NCI-H748 (cell line): ENCODE data around the gene EHHADH.

Source experiments
- DNase-seq: peaks from one replicate; lab custom pipeline; 2025; ENCODE audit not compliant: unreplicated experiment; lab: John Stamatoyannopoulos, UW

EHHADH gene

DNA sequence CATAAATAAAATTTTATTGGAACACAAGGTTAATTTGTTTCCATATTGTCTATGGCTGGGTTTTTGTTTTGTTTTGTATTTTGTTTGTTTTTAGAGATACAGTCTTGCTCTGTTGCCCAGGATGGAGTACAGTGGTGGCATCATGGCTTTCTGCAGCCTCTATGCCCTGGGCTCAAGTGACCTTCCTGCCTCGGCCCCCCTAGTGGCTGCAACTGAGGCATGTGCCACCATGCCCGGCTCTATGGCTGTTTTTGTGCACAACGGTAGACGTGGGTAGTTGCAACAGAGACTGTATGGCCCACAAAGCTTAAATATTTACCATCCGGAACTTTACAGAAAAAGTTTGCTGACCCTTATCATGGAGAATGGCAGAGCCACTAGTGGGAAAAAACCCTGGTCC lies 54.2 kb downstream of the EHHADH start:
- no peak for DNase-seq

- no peak for DNase-seq
Observed at GRCh38 chr3:185199206-185199605, 54.6 kb downstream of the EHHADH start.

- no peak for DNase-seq
Observed at GRCh38 chr3:185197068-185197467, 56.8 kb downstream of the EHHADH start.

GRCh38 chr3:185195652-185196051 lies 58.2 kb downstream of the EHHADH start:
- no peak for DNase-seq

- DNase-seq, result peak; percentile 78
Observed at GRCh38 chr3:185188816-185189215, 65.0 kb downstream of the EHHADH start.

GRCh38 chr3:185187391-185187790 lies 66.5 kb downstream of the EHHADH start:
- DNase-seq, result no peak

DNA sequence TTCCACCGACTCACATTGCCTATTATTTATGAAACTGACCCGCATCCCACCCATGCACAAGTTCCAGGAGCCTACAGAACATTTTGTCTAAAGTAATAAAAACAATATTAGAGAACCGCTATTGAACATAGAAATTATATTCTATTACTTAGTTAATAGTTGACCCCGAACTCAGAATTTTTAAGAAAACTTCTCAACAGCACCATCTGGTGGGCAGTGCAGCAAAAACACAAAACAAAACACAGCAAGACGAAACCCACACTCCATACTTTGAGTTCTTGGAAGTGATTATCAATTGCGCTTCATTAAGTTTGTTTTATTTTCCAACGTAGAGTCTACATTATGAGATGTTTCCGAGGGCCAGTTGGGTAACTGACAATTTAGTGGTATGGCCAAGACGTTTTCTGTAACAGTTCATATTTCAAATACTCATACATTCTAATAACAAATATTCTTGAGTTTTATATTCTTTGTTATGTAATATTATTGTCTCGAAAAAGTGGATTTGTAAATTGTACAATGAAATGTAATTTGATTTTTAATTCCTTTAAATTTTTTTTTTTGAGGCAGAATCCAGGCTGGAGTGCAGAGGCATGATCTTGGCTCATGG lies 77.0 kb downstream of the EHHADH start:
- peak; percentile 24 for DNase-seq

DNA sequence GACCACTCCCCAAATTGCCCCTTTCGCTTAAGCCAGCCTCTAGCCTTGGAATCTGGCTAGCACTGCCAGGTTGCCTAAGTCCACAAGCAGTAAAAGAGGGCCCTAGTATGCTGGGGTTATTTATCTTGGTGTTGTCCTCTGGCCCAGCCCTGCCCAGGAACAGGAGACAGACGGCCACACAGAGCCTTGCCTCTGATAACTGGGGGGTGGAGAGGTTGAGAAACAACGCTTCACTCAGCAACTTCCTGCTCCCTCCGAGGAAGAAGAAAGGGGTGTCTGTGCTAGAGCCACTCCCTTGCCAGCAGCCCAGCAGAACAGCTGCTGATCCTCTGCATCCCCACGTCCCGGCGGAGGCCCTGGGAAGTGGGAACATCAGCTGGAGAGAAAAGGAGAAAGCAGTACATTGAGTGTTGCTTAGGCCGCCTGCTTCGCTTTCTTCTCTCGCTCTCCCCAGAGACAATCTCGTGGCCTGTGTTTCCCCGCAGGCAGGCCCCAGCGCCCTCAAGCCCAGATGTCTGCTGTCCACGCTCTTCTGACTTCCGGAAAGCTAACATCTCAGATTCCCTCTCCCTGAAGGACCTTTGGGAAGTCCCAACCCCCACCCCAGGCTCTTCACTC lies 78.4 kb downstream of the EHHADH start:
- no peak for DNase-seq

DNA sequence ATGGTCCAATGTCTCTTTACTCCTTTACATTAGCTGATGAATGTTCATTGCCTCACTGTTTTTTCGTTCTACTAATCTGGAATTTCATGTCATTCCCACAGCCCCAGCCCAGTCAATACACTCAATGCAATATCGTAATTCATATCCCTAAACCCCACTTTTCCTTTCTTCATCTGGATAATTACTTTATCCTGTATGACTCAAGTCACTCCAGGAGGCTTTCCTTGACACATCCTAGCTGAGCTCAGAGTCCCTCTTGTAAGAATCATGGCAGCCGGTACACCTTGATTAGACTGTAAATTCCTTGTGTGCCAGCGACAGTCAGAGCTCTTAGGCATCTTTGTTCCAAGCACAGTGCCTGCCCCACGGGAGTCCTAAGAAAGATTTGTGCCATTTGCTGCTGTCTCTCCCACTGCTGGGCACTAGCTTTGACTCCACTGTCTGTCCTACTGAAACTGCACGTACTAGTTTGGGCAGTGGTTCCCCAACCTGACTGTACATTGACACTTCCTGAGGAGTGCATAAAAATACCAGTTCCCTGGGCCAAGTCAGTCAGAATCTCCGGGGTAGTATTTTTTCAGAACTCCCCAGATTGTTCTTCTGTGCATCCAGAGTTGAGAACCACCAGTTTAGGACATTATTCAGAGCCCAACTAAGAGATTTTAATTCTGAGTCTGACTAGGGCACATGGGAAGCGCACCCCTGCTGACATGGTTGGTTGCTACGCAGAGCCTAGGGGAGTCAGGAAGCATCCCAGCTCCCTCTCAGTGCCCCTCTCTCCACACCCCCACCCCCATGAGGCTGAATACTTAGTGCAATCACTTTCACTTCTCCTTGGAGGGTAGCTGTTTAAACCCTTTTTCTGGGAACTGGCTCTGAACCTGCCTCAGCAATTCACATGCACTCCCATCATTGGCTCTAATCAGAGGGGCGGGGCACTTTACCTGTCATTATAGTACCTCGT lies 81.5 kb downstream of the EHHADH start:
- no peak for DNase-seq

DNA sequence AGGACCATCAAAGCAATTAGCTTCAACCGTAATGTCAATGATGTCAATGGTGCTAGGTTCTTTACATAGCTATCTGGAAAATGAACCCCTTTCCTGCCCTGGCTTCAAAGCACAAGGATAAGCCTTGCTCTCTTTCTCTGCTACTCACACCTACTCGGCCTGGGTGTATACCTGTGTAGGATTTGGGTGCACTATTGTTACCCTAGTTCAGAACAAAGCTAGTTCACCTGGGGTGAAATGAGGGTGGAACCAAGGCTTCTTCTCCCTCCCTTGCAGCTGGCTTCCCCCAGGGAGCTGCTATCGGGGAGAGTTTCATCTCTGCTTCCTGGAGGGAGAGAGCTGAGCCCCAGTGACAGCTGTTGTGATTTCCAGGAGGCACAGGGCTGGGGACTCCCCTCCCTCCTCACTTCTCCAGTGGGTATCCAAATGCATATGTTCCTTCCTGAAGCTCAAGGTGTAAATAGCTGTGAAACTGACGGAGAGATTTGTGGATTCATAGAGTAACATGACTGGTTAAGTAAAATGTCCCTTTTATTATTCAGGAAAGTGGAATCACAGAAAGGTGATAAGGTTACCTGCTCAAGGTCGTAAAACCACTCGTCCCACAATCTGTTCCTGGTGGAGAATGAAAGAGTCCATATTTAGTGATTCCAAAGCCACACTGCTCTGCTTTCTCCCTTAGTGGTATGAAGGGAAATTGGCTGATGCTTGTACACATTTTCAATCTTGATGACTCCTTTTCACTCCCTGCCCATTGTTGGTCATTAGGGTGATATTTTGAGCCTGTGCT lies 89.2 kb downstream of the EHHADH start:
- DNase-seq, result no peak

DNA sequence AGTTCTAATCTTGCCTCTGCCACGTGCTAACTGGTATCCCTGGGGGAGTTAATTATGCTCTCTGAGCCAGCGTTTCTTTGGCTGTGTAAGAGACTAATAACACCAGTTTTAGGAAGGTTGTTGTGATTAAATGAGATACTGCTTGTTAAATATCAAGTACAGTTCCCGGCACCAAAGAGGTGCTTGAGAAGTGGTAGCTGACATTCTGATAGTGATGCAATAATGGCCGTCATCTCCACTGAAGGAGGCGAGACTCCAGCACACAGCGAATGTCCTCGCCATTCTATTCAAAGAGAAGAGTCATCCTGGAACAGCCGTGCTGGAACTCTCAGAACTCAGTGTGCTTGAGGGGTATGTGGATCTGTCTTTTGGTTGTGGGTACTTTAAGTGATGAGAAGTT lies 91.2 kb downstream of the EHHADH start:
- no peak for DNase-seq

DNA sequence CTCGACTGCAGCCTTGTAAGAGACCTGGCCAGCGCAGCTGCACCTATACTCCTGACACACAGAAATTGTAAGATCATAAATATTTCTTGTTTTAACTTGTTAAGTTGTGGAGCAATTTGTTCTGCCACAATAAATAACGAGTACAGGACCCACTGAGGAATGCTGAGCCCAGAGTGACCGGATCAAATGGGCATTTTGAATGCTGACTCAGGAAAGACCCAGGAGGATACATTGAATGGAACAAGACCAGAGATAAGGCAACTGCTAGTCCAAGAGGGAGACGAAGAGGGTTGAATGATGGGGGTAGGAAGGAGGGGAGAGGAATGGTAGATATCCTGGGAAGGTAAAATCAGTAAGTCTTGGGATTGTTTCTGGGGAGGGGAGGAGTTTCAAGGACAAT lies 92.1 kb downstream of the EHHADH start:
- DNase-seq, result no peak

- no peak for DNase-seq
Observed at GRCh38 chr3:185157347-185157746, 96.5 kb downstream of the EHHADH start.

GRCh38 chr3:185155678-185156077 lies 98.2 kb downstream of the EHHADH start:
- no peak for DNase-seq

DNA sequence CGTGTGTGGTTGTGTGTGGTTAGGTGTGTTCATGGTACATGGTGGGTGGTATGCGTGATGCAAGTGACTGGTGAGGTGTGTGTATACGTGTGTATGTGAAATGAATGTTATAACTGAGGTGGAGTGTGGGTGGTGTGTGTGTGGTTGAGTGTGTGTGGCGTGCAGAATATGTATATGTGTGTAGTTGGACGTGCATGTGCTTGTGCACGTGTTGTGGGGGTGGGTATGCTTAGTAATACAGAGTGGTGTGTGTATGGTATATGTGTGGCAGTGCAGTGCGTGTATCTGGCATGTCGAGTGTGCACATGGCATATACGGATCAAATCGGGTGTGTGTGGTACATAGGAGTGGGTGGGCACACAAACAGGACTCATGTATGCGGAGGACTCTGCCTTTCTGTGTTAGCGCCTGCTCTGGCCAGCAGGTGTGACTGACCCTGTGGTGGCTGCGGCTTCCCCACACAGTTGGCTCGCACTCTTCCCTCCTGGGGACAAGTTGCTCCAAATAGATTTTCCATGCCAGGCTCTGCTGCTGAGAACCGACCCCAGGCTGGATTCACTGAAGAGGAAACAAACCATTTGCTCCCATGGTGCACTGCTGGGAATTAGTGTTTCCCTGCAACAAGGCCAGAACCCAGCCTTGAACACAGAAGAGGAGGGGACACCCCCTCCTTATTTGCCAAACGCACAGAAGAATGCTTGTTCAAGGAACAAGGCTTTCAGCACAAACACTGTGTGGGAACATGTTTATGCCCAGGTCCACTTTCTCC lies 99.8 kb downstream of the EHHADH start:
- DNase-seq, result peak; percentile 7

DNA sequence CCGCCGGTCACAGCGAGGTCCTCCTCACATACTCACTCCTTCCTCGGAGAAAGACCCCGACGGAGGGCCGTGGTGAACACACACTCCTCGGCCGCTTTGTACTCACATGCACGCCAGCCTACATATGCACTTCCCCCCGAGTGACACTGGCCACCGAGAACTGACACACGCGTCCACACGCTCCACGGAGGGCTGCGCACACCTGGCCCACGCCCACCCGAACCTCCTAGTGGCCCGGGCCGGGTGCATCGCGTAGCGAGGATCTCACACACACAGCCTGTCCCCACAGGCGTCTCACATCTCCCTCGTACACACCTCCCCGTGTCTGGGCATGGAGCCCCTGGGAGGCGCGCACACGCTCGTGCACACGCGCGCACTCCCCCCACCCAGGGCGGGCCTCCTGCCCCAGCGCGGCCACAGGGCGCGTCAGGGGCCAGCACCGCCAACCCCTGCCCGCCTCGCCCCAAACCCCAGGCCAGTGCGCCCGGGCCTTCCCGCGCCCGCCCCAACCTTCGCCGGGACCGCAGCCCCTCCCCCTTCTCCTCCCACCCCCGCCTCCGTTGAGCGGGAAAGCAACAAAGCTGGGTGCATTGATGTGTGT lies 100.6 kb downstream of the EHHADH start:
- DNase-seq, result peak; percentile 40

DNA sequence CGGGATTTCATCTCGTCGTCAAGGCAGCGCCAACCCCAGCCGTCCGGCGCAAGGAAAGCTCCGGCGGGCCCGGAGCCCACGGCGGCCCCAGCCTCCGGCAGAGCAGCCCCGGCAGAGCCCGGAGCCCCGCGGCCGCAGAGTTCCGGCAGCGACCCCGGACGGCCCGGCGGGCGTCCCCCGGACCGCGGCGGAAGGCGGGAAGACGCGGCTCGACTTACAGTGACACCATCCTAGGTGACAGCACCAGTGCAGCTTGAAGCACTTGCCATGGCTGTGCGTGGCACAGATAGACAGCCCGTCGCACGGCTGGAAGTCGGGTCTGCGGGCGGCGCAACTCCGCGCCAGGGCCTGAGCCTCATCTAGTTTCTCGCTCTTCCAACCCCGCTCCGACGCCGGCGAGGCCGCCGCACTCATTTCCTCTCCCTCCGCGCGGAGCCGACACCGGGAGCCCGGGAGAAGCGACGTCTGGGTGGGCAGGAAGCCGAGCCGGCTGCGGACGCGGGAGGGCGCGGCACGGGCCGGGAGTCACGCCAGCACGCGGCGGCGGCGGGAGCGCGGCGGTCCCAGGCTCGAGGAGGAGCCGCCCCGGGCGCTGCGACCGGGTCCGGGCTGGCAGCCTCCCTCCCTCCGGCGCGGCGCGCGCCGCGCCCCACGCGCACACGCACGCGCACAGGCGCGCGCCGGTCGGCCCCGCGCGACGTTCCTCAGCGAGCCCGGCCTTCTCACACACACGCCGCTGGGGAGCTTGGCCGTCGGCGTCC lies 101.3 kb downstream of the EHHADH start, which contains the start of gene C3orf70:
TSS of gene C3orf70 (minus strand) at position 651 of the 761 bp plus-strand sequence. CDS start at position 414, 237 bp downstream.
- DNase-seq, result peak; percentile 75

DNA sequence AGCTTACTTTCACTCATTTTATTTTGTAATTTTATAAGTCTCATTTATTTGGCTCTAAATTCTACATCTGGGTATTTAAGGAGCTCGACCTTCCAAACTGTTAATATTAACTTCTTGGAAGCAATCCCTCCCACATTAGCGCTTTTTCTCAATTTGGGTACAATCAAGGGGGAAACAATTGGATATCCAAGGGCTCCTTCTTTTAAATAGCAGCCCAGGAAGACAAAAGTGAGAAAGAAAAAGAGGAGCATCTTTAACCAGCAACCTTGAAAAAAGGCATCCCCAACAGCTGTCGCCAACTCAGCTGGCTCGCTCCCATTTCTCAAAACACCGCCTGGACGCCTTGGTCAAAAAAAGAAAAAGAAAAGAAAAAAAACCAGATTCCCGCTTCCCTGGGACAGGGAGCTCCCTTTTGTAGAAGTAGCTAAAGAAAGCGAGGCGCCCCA lies 101.9 kb downstream of the EHHADH start:
- DNase-seq, result no peak
